ENCODE measurements around the gene FAHD2A.

Gene FAHD2A

GRCh38 chr2:95383635-95384027 lies 18.9 kb upstream of the FAHD2A start:
- Histone ChIP-seq H3K4me1 (ENCODE audit: control insufficient read depth, low read length) (0 out of 2 replicates have a peak, but pooled peaks cover 3% of the 10 kb centered on the region), H3K4me2 (ENCODE audit: low read length) (no peak overlapping the region), H3K36me3 (ENCODE audit: control insufficient read depth, low read length) (no peaks in the 10 kb centered on the region), H3K27ac (ENCODE audit: low read depth, low read length) (no peak overlapping the region), H3K27me3 (ENCODE audit: control insufficient read depth, low read length) (no peaks in the 10 kb centered on the region), H3K79me2 (ENCODE audit: control insufficient read depth, low read length) (no peaks in the 10 kb centered on the region), H3K4me3 (ENCODE audit: low read length) (no peak overlapping the region), H3K9me2 (replicated peaks; ENCODE audit: control insufficient read depth, low read length) (no peaks in the 10 kb centered on the region), H4K20me1 (ENCODE audit: control insufficient read depth, insufficient read depth, low read depth, low read length) (no peaks in the 10 kb centered on the region), H3F3A (ENCODE audit: control insufficient read depth, insufficient read depth) (no peaks in the 10 kb centered on the region), H3K9me3 (ENCODE audit: control insufficient read depth, insufficient read depth, low read length) (no peaks in the 10 kb centered on the region)
- no peak for TF ChIP-seq EZH2phosphoT487 (IDR thresholded peaks at IDR 0.05; ENCODE audit: borderline replicate concordance, low read length)
- TF ChIP-seq, protein P1, sequence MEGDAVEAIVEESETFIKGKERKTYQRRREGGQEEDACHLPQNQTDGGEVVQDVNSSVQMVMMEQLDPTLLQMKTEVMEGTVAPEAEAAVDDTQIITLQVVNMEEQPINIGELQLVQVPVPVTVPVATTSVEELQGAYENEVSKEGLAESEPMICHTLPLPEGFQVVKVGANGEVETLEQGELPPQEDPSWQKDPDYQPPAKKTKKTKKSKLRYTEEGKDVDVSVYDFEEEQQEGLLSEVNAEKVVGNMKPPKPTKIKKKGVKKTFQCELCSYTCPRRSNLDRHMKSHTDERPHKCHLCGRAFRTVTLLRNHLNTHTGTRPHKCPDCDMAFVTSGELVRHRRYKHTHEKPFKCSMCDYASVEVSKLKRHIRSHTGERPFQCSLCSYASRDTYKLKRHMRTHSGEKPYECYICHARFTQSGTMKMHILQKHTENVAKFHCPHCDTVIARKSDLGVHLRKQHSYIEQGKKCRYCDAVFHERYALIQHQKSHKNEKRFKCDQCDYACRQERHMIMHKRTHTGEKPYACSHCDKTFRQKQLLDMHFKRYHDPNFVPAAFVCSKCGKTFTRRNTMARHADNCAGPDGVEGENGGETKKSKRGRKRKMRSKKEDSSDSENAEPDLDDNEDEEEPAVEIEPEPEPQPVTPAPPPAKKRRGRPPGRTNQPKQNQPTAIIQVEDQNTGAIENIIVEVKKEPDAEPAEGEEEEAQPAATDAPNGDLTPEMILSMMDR (IDR thresholded peaks at IDR 0.05; ENCODE audit: low read depth, low read length, poor library complexity, severe bottlenecking) = no peak

DNA sequence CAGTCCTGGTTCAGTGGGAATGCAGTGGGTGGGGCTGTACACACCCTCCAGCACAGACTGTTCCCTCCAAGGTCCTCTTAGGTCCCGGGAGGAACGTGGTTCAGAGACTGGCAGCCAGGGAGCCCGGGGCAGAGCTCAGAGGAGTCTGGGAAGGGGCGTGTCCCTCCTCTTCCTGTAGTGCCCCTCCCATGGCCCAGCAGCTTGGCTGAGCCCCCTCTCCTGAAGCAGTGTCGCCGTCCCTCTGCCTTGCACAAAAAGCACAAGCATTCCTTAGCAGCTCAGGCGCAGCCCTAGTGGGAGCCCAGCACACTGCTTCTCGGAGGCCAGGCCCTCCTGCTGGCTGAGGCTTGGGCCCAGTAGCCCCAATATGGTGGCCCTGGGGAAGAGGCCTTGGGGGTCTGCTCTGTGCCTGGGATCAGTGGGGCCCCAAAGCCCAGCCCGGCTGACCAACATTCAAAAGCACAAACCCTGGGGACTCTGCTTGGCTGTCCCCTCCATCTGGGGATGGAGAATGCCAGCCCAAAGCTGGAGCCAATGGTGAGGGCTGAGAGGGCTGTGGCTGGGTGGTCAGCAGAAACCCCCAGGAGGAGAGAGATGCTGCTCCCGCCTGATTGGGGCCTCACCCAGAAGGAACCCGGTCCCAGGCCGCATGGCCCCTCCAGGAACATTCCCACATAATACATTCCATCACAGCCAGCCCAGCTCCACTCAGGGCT lies 17.5 kb upstream of the FAHD2A start:
- TF ChIP-seq, protein P1 (IDR thresholded peaks at IDR 0.05; ENCODE audit: low read depth, low read length, poor library complexity, severe bottlenecking) = no peak
- TF ChIP-seq EZH2phosphoT487 (IDR thresholded peaks at IDR 0.05; ENCODE audit: borderline replicate concordance, low read length) = no peak
- no peaks in the 10 kb centered on the region for H3K79me2 ChIP-seq (ENCODE audit: control insufficient read depth, low read length)
- no peaks in the 10 kb centered on the region for H3K27me3 ChIP-seq (ENCODE audit: control insufficient read depth, low read length)
- H3K9me2 ChIP-seq (replicated peaks; ENCODE audit: control insufficient read depth, low read length) = no peaks in the 10 kb centered on the region
- H3K4me1 ChIP-seq (ENCODE audit: control insufficient read depth, low read length) = no peaks in the 10 kb centered on the region
- H3K27ac ChIP-seq (ENCODE audit: low read depth, low read length) = no peak overlapping the region
- H3K36me3 ChIP-seq (ENCODE audit: control insufficient read depth, low read length) = no peaks in the 10 kb centered on the region
- H3K4me3 ChIP-seq (ENCODE audit: low read length) = no peak overlapping the region
- no peaks in the 10 kb centered on the region for H3K9me3 ChIP-seq (ENCODE audit: control insufficient read depth, insufficient read depth, low read length)
- H4K20me1 ChIP-seq (ENCODE audit: control insufficient read depth, insufficient read depth, low read depth, low read length) = no peaks in the 10 kb centered on the region
- no peak overlapping the region for H3K4me2 ChIP-seq (ENCODE audit: low read length)
- H3F3A ChIP-seq (ENCODE audit: control insufficient read depth, insufficient read depth) = no peaks in the 10 kb centered on the region

GRCh38 chr2:95385570-95385984 lies 16.9 kb upstream of the FAHD2A start:
- no peaks in the 10 kb centered on the region for H3K79me2 ChIP-seq (ENCODE audit: control insufficient read depth, low read length)
- H3K4me2 ChIP-seq (ENCODE audit: low read length) = no peak overlapping the region
- H3K9me2 ChIP-seq (replicated peaks; ENCODE audit: control insufficient read depth, low read length) = no peaks in the 10 kb centered on the region
- no peak overlapping the region for H3K27ac ChIP-seq (ENCODE audit: low read depth, low read length)
- no peaks in the 10 kb centered on the region for H3K36me3 ChIP-seq (ENCODE audit: control insufficient read depth, low read length)
- TF ChIP-seq, protein P1 (IDR thresholded peaks at IDR 0.05; ENCODE audit: low read depth, low read length, poor library complexity, severe bottlenecking) = no peak
- TF ChIP-seq EZH2phosphoT487 (IDR thresholded peaks at IDR 0.05; ENCODE audit: borderline replicate concordance, low read length) = no peak
- no peaks in the 10 kb centered on the region for H4K20me1 ChIP-seq (ENCODE audit: control insufficient read depth, insufficient read depth, low read depth, low read length)
- no peaks in the 10 kb centered on the region for H3F3A ChIP-seq (ENCODE audit: control insufficient read depth, insufficient read depth)
- H3K9me3 ChIP-seq (ENCODE audit: control insufficient read depth, insufficient read depth, low read length) = no peaks in the 10 kb centered on the region
- no peak overlapping the region for H3K4me3 ChIP-seq (ENCODE audit: low read length)
- H3K4me1 ChIP-seq (ENCODE audit: control insufficient read depth, low read length) = no peaks in the 10 kb centered on the region
- no peaks in the 10 kb centered on the region for H3K27me3 ChIP-seq (ENCODE audit: control insufficient read depth, low read length)
